HG02981 (cell line): ENCODE data around the gene RPS6KC1.
"Not testable (repeated sequence)": the region's sequence is repeated elsewhere in the genome, so short reads cannot be mapped to it uniquely, and the experiment has no call there.

Experiments used
- ATAC-seq: cut with Tn5 transposase; IDR thresholded peaks from one replicate; pipeline ENCODE4 v1.9.1; 2021; ENCODE audit warnings: mild to moderate bottlenecking, moderate library complexity; ENCODE audit not compliant: unreplicated experiment

Gene RPS6KC1

DNA sequence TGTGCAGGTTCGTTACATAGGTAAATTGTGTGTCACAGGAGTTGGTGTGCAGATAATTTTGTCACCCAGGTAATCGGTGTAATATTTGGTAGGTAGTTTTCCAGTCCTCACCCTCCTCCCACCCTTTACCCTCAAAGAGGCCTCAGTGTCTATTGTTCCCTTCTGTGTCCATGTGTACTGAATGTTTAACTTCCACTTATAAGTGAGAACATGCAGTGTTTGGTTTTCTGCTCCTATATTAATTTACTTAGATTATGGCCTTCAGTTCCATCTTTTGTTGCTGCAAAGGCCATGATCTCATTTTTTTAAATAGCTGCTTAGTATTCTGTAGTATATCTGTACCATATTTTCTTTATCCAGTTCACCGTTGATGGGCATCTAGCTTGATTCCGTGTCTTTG, 87.3 kb downstream of the RPS6KC1 start:
- ATAC-seq, result no peak

DNA sequence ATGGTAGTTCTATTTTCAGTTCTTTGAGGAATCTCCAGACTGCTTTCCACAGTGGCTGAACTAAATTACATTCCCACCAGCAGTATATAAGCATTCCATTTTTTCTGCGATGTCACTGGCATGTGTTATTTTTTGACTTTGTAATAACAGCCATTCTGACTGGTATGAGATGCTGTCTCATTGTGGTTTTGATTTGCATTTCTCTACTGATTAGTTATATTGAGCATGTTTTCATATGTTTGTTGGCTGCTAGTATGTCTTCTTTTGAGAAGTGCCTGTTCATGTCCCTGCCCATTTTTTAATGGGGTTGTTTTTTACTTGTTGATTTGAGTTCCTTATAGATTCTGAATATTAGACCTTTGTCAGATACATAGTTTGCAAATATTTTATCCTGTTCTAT, 87.9 kb downstream of the RPS6KC1 start:
- ATAC-seq, result no peak

DNA sequence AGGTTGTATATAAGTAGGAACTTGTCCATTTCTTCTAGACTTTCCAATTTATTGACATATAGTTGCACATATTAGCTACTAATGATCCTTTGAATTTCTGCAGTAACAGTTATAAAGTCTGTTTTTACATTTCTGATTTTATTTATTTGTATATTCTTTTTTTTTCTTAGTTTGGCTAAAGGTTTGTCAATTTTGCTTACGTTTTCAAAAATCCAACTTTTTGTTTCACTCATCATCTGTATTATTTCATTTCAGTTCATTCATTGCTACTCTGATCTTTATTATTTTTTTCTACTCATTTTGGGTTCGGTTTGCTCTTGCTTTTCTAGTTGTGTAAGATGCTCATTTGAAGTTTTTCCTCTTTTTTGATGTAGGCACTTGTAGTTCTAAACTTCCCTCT, 97.9 kb downstream of the RPS6KC1 start:
- ATAC-seq, result no peak

DNA sequence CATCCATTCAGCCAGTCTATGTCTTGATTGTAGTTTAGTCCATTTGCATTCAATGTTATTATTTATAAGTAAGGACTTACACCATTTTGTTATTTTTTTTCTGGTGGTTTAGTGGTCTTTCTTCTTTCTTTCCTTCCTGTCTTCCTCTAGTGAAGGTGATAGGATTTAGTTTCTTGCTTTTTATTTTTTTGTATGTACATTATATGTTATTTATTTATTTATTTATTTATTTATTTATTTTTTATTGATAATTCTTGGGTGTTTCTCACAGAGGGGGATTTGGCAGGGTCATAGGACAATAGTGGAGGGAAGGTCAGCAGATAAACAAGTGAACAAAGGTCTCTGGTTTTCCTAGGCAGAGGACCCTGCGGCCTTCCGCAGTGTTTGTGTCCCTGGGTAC, 99.0 kb downstream of the RPS6KC1 start:
- ATAC-seq, result not testable (repeated sequence)

DNA sequence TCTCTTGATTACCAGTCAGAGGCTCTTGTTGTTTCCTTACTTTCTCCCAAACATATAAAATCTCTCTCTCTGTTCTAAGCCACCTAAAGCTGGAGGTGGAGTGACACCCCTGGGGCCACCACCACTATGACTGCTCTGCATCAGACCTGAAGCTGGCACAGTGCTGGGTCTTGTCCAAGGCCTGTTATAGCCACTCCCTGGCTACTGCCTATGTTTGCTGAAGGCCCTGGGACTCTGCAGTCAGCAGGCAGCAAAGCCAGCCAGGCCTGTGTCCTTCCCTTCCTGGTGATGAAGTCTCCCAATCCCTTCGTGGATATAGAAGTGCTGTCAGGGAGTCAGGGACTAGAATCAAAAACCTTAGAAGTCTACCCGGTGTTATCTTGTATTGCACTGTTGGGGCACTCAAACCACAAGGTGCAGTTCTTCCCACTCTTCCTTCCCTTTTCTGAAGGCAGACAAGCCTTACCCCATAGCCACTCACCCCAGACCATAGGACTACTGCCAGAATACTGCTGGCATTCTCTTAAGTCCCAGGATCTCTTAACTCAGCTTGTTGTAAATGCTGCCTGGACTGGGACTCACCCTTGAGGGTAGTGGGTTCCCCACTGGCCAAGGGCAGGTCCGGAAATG, 103.1 kb downstream of the RPS6KC1 start:
- ATAC-seq, result no peak

DNA sequence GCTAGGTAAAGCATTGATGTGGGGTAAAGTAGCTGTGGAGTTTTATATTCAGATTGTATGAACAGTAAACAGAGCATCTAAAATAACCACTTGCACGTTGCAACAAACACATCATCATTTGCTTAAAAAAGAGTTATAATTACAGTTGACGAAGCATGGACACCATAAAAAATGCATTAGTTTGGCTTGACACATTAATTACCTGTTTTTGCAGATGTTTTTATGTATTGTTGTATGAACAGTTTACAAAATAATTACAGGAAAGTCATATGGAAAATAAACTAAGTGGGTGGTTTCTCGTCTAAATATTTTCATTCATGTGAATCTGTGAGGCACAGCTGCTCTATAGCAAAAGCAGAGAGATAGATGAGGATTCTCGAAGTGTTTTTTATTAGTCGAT, 108.3 kb downstream of the RPS6KC1 start:
- ATAC-seq, result no peak

DNA sequence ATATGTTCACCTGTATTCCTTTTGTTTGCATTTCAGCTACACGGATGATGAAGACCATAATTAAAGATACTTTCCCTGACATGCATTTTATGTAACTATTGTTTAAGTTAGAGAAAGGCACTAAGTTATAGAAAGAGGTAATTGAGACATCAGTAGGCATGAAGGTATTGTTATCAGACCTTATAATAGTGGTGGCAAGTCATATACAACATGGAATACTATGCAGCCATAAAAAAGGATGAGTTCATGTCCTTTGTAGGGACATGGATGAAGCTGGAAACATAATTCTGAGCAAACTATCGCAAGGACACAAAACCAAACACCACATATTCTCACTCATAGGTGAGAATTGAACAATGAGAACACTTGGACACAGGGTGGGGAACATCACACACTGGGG, 109.4 kb downstream of the RPS6KC1 start:
- ATAC-seq, result not testable (repeated sequence)

DNA sequence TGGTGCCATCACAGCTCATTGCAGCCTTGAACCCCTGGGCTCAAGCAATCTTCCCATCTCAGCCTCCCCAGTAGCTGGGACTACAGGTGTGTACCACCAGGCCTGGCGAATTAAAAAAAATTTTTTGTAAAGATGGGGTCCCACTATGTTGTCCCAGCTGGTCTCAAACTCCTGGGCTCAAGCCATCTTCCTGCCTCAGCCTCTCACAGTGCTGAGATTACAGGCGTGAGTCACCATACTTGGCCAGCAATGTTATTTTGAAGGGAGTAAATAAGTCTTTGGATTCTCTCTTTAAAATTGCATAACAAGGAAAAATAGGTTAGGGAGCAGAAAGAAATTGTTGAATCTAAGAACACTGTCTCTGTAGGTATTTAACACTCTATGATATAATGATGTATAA, 111.3 kb downstream of the RPS6KC1 start:
- no peak for ATAC-seq

DNA sequence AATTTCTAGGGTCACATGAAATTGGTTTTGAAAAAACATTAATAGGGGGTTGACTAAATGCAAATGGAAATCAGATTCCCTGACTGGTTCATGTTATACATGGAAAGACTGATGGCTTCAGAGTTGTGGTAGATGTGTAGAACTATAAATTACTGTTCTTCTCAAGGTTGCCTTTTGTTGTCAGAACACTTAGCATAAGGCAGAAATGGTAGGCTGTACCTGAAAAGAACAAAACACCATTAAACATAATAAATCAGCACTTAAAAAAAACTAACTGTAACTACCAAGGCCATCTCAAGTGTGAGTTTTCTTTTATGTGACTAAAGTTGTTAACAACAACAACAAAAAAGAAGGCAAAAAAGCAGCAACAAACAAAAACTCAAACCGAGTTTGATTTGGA, 111.8 kb downstream of the RPS6KC1 start:
- ATAC-seq, result no peak

DNA sequence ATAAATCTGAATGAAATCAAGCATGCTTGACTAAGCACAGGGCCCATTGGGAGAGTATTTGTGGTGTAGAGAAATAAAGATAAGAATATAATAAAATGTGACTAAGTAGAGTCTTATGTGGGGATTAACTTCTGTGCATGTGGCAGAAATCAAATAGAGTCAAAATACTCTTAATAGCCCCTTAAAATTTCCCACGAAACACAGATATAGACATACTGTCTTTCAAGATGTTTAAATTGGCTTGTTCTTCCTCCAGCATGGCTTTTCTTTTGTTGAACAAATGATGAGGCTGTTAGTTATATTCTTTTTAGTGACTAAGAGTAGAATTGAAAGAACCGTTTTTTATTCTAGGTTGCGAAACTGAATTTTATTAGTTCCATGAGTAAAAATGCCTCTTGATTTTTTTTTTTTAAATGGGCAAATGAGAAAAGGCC, 112.3 kb downstream of the RPS6KC1 start:
- no peak for ATAC-seq

DNA sequence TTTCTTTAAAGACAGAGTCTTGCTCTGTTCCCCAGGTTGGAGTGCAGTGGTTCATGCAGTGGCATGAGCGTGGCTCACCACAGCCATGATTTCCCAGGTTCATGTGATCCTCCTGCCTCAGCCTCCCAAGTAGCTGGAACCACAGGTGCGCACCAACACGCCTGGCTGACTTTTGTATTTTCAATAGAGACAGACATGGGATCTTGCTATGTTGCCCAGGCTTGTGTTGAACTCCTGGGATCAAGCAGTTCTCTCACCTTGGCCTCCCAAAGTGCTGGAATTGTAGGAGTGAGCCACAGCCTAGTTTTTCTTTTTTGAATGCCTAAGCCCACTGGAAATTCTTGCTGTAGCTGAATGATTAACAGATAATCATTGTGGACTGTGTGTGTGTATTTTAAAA, 113.5 kb downstream of the RPS6KC1 start:
- ATAC-seq, result no peak

DNA sequence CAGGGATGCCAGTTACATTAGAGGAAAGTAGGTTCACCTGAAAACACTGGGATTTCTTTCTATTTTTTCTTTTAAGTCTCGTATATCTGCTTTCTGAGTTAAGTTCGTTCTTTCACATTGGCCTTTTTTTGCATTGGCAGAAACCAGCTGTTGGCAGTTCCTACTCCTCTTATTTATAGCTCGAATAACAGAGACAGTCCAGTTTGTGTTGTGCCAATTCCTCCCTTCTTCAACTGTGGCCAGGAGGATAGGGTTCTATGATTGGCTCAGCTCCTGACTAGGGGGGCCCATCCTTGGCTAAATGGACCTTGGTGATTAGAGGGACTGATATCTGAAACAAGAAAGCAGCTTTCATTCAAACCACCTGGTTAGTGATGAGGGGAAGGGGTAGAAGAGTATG, 115.8 kb downstream of the RPS6KC1 start:
- no peak for ATAC-seq

DNA sequence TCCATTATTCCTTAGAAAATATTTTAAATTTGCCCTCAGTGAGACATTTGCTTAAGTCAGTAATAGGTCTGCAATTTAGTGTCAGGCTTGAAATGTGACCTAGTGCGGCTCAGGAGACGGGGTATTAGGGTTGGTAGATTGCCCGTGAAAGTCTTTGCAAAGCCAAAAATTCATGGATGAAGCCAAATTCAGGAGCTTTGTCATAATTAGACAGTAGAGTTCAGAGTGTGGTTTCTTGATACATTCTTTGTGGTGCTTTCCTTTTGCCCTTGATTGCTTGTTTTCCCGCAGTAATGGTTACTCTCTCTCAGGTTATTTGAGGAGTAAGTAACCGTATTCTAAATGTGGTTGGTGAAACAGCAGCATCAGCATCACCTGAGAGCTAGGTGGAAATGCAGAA, 120.7 kb downstream of the RPS6KC1 start:
- ATAC-seq, result no peak

DNA sequence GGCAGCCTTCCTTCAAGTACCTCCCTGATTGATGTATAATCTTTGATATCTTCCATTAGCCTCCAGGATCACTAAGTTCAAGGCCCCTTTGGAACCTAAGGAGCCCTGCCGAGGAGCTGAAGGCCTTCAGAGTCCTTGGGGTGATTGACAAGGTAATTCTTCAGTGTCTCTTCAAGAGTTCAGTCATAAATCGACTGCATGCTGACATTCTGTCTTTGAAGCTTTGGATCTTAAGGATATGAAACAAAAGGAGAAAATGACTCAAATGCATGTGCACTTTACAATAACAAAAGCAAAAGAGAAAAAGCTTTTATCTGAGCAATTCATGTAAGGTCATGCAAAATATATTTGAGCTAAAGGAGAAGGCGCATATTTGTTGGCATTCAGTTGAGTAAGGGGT, 125.3 kb downstream of the RPS6KC1 start:
- no peak for ATAC-seq

DNA sequence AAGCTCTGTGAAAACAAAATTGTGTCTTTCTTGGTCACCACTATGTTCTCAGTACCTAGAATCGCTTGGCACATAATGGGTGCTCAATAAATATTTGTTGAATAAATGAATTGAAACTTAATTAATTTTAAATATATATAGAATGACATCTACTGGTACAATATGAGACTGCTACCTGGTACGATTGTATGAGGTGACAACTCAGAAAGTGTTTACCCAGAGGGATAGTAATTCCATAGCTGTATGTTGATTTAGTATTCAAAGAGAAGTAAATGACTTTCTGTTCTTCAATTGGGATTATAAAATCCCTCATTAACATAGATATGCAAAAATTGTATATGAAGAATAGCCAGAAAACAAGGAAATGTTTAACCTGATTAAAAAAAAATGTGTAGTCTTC, 128.7 kb downstream of the RPS6KC1 start:
- no peak for ATAC-seq

DNA sequence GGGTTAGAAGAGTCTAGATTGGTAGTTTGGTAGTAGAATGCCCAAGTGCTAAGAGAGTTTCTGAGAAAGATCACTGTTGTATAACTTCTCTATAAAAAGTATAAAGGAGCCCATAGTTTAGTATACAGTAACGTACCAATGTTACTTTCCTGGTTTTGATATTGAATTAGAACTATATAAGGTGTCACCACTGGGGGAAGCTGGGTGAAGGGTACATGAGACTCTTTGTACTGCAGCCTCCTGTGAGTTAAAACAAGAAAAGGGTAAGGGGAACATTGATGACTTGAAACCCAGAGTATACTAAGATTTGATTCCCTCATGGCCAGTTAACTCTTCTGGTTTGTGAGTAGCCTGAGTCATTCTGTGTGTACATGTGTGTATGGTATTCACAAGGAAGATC, 129.8 kb downstream of the RPS6KC1 start:
- no peak for ATAC-seq

DNA sequence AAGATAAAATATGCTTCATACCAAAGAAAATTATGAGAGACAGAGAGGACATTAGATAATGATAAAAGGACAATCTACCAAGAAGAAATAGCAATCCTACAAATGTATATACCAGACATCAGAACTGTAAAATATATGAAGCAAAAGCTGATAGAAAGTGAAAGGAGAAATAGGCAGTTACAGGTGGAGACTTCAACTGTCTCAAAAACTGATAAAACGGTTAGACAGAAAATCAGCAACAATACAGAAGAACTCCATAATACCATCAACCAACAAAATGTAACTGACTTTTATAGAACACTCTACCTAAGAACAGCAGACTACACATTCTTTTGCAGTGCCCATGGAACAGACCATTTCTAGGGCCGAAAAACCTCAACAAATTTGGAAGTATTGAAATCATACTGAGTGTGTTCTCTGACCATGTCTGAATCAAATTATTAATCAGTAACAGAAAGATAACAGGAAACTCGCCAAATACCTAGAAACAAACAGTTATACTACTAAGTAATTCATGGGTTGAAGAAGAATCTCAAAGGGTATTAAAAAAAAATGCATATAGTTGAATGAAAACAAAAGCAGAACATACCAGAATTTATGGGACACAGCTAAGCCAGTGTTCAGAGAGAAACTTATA, 132.1 kb downstream of the RPS6KC1 start:
- ATAC-seq, result peak; percentile 49

DNA sequence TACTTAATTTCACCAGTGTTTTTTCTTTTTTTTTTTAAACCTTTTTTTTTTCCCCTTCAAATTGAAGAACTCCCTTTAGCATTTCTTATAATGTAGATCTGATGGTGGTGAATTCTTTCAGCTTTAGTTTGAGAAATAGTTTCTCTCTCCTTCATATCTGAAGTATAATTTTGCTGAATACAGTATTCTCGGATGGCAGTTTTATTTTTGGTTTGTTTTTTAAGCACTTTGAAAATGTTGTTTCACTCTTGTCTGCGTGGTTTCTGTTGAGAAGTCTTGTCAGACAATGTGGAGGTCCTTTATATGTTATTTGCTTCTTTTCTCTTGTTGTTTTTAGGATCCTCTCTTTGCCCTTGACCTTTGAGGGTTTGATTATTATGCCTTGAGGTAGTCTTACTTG, 135.1 kb downstream of the RPS6KC1 start:
- ATAC-seq, result no peak

DNA sequence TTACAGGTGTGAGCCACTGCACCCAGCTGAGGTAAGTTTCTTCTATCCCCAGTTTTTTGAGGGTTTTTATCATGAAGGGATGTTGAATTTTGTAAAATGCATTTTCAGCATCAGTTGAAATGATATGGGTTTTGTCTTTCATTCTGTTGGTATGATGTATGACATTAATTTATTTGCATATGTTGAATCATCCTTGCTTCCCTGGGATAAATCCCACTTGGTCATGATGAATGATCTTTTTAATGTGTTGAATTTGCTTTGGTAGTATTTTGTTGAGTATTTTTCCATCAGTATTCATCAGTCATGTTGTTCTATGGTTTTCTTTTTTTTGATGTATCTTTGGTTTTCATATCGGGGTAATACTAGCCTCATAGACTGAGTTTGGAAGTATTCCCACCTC, 141.0 kb downstream of the RPS6KC1 start:
- no peak for ATAC-seq

DNA sequence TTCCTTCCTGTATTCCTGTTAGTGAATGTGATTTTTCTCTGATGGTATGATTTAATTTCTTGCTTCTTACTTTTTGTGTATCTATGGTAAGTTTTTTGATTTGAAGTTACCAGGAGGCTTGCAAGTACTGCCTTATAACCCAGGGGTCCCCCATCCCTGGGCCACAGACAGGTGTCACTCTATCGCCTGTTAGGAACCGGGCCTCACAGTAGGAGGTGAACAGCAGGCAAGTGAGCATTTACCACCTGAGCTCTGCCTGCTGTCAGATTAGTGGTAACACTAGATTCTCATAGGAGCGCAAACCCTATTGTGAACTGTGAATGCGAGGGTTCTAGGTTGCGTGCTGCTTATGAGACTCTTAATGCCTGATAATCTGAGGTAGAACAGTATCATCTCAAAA, 143.3 kb downstream of the RPS6KC1 start:
- no peak for ATAC-seq

DNA sequence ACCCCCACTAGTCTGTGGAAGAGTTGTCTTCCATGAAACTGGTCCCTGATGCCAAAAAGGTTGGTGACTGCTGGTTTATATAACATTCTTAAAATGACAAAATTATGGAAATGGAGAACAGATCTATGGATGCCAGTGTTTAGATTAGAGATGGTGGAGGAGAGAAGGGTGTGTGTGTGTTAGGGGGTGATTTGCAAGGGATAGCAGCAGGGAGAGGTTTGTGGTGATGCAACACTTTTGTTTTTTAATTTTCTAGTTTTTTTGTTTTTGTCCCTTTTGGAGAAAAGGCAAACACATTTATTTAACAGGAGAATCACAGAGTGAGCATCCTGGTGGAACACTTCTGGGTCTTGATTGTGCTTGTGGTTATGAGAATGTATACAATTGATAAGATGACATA, 143.8 kb downstream of the RPS6KC1 start:
- no peak for ATAC-seq

DNA sequence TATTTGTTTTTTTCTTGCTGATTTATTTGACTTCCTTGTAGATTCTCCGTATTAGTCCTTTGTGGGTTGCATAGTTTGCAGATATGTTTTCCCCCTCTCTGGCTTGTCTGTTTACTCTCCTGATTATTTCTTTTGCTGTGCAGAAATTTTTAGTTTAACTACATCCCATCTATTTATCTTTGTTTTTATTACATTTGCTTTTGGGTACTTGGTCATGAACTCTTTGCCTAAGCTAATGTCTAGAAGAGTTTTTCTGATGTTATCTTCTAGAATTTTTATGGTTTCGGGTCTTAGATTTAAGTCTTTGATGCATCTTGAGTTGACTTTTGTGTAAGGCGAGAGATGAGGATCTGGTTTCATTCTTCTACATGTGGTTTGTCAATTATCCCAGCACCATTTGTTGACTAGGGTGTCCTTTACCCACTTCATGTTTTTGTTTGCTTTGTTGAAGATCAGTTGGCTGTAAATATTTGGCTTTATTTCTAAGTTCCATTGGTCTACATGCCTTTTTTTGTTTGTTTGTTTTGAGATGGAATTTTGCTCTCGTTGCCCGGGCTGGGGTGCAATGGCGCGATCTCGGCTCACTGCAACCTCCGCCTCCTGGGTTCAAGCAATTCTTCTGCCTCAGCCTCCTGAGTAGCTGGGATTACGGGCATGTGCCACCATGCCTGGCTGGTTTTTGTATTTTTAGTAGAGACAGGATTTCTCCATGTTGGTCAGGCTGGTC, 145.4 kb downstream of the RPS6KC1 start:
- ATAC-seq, result not testable (repeated sequence)
